RWPE1 (cell line): ENCODE data around the gene MRPS34.
A peak's percentile ranks its signal among the peaks of the same experiment; 100 is the strongest.

Source experiments
- CTCF ChIA-PET: fragments of 350-600 bp; sonication (Branson Sonifier 250); formaldehyde crosslinking; extraction: SDS; loops from one replicate; lab custom pipeline; 2021; lab: Yijun Ruan, JAX
- POLR2A ChIA-PET: fragments of 400-600 bp; formaldehyde crosslinking; extraction: SDS; loops from one replicate; lab custom pipeline; 2020; ENCODE audit warnings: antibody characterized with exemption; ENCODE audit not compliant: low non-redundant PET; lab: Yijun Ruan, JAX
- DNase-seq: peaks from one replicate; pipeline ENCODE4 v3.0.0; 2012; ENCODE audit warnings: low spot score
- H3K27ac ChIP-seq: fragments of 450-650 bp; 2 replicates; pipeline ENCODE4 v1.5.1; 2017
- CTCF ChIP-seq: fragments of 450-650 bp; conservative IDR thresholded peaks from 2 replicates; pipeline ENCODE4 v1.5.1; 2017; ENCODE audit warnings: low read depth, mild to moderate bottlenecking

Gene MRPS34

DNA sequence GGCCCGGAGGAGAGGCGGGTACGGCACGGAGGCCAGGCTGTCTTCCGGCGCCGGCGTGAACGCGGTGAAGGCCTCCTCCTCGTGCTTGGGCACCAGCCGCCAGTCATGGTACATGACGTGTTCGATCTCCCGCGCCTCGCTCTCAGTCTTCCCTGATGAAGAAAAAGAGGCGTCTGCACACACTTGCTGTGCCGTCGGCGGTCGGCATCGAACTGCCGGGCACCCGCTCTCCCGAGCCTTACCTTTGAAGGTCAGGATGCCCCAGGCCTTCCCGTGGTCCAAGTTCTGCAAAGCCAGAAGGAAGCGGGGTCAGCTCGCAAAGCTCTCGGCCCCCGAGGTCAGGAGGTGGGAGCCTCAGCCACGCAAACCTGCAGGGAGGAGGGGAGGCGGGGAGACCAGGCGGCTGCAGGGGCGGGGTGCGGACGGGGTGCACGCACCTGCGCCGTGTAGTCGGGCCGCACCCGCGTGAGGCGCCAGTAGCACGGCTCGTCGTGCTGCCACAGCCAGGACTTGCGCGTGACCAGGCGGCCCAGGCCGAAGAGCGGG is 499 bp downstream of the MRPS34 start, which contains the start of gene EME2:
Gene EME2, plus strand, starts transcription at position 449 of the 546 bp plus-strand sequence. CDS start 418 bp downstream, outside the sequence.
- no peak for TF ChIP-seq CTCF
- peak within 1 kb of the TSS; percentile 92 for H3K27ac ChIP-seq
- POLR2A ChIA-PET: no interaction called here
- DNase-seq: no peak
- CTCF ChIA-PET: interaction anchor here (1.0 to 1.7 kb wide), 3 partner anchors 28 to 157 kb away, joined by 3 to 8 read pairs (median 3); partner anchors contain the start of gene MAPK8IP3

GRCh38 chr16:1771864-1772361 is 1.0 kb downstream of the MRPS34 start:
- peak overlapping the region; percentile 92 for H3K27ac ChIP-seq
- ChIA-PET CTCF (interaction anchor here (0.6 to 1.7 kb wide), 3 partner anchors 12 to 157 kb away, joined by 3 to 8 read pairs (median 5); partner anchors contain the start of gene MAPK8IP3), POLR2A (no interaction called here)
- TF ChIP-seq CTCF: no peak
- no peak for DNase-seq

- DNase-seq: peak; percentile 63
- ChIA-PET CTCF (interaction anchor here (0.6 to 1.6 kb wide), 3 partner anchors 11 to 1191 kb away, joined by 4 to 6 read pairs (median 5); no protein-coding TSS in a partner anchor), POLR2A (interaction anchor here (0.9 to 1.4 kb wide), 4 partner anchors 11 to 70 kb away, joined by 3 to 6 read pairs (median 4); partner anchors contain the start of genes NUBP2 and SPSB3)
- TF ChIP-seq CTCF: no peak
- H3K27ac ChIP-seq: peak within 1 kb of the TSS; percentile 92
These were observed 1.6 kb downstream of the MRPS34 start, which contains the start of gene NME3 for GRCh38 chr16:1771188-1771863. TSS of gene NME3 (minus strand) at chr16:1771543. CDS start at chr16:1771534, 9 bp downstream.

DNA sequence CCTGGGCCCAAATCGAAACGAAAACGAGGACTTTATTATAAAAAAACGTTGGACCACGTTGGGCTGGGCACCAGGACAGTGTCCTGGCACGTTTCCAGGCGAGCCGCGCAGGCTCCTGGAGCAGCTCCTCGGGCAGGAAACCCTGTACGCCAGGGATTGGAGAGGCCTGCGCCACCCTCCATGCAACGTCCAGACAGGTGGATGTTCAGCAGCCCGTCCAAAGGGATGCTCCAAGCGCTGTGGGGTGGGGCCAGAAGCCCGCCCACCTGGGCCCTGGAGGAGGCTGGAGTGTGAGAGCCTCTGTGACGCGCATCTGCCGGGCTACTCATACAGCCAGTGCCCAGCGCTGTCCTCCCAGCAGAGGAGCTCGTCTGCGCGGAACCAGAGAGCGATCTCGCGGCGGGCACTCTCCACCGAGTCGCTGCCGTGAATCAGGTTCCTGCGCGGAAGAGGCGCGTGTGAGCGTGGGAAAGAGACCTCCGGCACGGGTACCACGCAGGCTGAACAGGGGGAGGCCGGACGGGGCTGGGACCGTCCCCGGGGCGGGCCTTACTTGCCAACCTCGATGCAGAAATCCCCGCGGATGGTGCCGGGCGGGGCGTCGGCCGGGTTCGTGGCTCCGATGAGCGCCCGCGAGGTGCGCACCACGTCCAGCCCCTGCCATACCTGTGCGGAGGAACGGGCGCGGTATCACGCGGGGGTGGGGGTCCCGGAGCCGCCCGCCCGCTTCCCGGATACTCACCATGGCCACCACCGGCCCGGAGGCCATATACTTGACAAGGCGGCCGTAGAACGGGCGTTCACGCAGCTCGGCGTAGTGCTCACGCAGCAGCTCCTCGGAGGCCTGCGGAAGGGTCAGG is 2.4 kb downstream of the MRPS34 start:
- peak; percentile 67 for DNase-seq
- ChIA-PET POLR2A (interaction anchor here (0.9 to 1.4 kb wide), 5 partner anchors 12 to 69 kb away, joined by 3 to 6 read pairs (median 4); partner anchors contain the start of genes NUBP2 and SPSB3), CTCF (interaction anchor here (0.6 to 1.6 kb wide), 5 partner anchors 16 to 1191 kb away, joined by 3 to 6 read pairs (median 4); partner anchors contain the start of gene MAPK8IP3)
- peak overlapping the region; percentile 92 for H3K27ac ChIP-seq
- TF ChIP-seq CTCF: no peak

- POLR2A ChIA-PET: interaction anchor here (0.5 to 1.4 kb wide), 6 partner anchors 13 to 295 kb away, joined by 3 to 6 read pairs (median 4); partner anchors contain the start of genes MAPK8IP3, NUBP2 and SPSB3
- CTCF ChIA-PET: interaction anchor here (0.6 to 1.6 kb wide), 4 partner anchors 15 to 63 kb away, joined by 3 to 6 read pairs (median 4); partner anchors contain the start of gene MAPK8IP3
- no peak for DNase-seq
- peak overlapping the region; percentile 92 for H3K27ac ChIP-seq
- no peak for TF ChIP-seq CTCF
These were observed 3.3 kb downstream of the MRPS34 start for GRCh38 chr16:1769402-1770300.
